H9 (cell line): ENCODE data around the gene CCDC70. TPM values are rescaled to one million over a fixed set of nuclear protein-coding genes. Genes with fewer than 3 reads are reported as not detected.

ENCODE experiments used
- DNase-seq: peaks from one replicate; pipeline ENCODE4 v3.0.0-alpha.2; 2017
- H2AFZ ChIP-seq: one replicate; pipeline ENCODE4 v1.6.1; 2013; ENCODE audit warnings: mild to moderate bottlenecking, low read length, control low read depth, moderate library complexity
- H2AK5ac ChIP-seq: 2 replicates; pipeline ENCODE4 v1.6.1; 2013; ENCODE audit warnings: low read length, control low read depth, mixed read lengths; ENCODE audit not compliant: insufficient read length
- H2BK120ac ChIP-seq: one replicate; pipeline ENCODE4 v1.6.1; 2013; ENCODE audit warnings: low read depth, mild to moderate bottlenecking, low read length, control low read depth, inconsistent platforms; ENCODE audit not compliant: poor library complexity, severe bottlenecking
- H2BK12ac ChIP-seq: 2 replicates; pipeline ENCODE4 v1.6.1; 2013; ENCODE audit warnings: low read length, control low read depth, mixed read lengths, low read depth; ENCODE audit not compliant: insufficient read length
- H2BK15ac ChIP-seq: 2 replicates; pipeline ENCODE4 v1.6.1; 2013; ENCODE audit warnings: low read depth, low read length, control low read depth
- H2BK20ac ChIP-seq: one replicate; pipeline ENCODE4 v1.6.1; 2013; ENCODE audit warnings: low read depth, mild to moderate bottlenecking, low read length, control low read depth, inconsistent platforms; ENCODE audit not compliant: poor library complexity, severe bottlenecking
- H2BK5ac ChIP-seq: 2 replicates; pipeline ENCODE4 v1.6.1; 2013; ENCODE audit warnings: low read length, control low read depth, mixed read lengths; ENCODE audit not compliant: insufficient read length
- H3K14ac ChIP-seq: 2 replicates; pipeline ENCODE4 v1.6.1; 2013; ENCODE audit warnings: low read length, control low read depth; ENCODE audit not compliant: insufficient read depth
- H3K18ac ChIP-seq: 2 replicates; pipeline ENCODE4 v1.6.1; 2013; ENCODE audit warnings: low read depth, mild to moderate bottlenecking, mixed read lengths, low read length, control low read depth; ENCODE audit not compliant: insufficient read length
- H3K23ac ChIP-seq: 2 replicates; pipeline ENCODE4 v1.6.1; 2013; ENCODE audit warnings: low read length, control low read depth, mixed read lengths, low read depth; ENCODE audit not compliant: insufficient read length
- H3K23me2 ChIP-seq: 2 replicates; pipeline ENCODE4 v1.6.1; 2013; ENCODE audit warnings: low read depth, mild to moderate bottlenecking, mixed read lengths, low read length, control low read depth; ENCODE audit not compliant: insufficient read length, poor library complexity, severe bottlenecking
- H3K27ac ChIP-seq: 2 replicates; pipeline ENCODE4 v1.5.1; 2013; ENCODE audit warnings: low read length, control low read depth, mixed read lengths, low read depth; ENCODE audit not compliant: insufficient read length
- H3K27me3 ChIP-seq: 2 replicates; pipeline ENCODE4 v1.6.1; 2013; ENCODE audit warnings: low read length, control low read depth, inconsistent platforms; ENCODE audit not compliant: insufficient read depth
- H3K4ac ChIP-seq: 2 replicates; pipeline ENCODE4 v1.6.1; 2013; ENCODE audit warnings: low read depth, mild to moderate bottlenecking, control low read depth, inconsistent platforms, low read length, moderate library complexity
- H3K4me1 ChIP-seq: 2 replicates; pipeline ENCODE4 v1.6.1; 2013; ENCODE audit warnings: low read length, control low read depth, inconsistent platforms; ENCODE audit not compliant: insufficient read depth
- H3K4me2 ChIP-seq: 2 replicates; pipeline ENCODE4 v1.6.1; 2013; ENCODE audit warnings: low read length, control low read depth, mixed read lengths; ENCODE audit not compliant: insufficient read length, insufficient read depth
- H3K56ac ChIP-seq: 2 replicates; pipeline ENCODE4 v1.6.1; 2013; ENCODE audit warnings: low read depth, mild to moderate bottlenecking, mixed read lengths, low read length, control low read depth; ENCODE audit not compliant: insufficient read length
- H3K79me1 ChIP-seq: 2 replicates; pipeline ENCODE4 v1.6.1; 2013; ENCODE audit warnings: low read depth, mild to moderate bottlenecking, moderate library complexity, low read length, control low read depth, inconsistent platforms; ENCODE audit not compliant: insufficient read depth, poor library complexity, severe bottlenecking
- H3K79me2 ChIP-seq: 2 replicates; pipeline ENCODE4 v1.6.1; 2013; ENCODE audit warnings: low read length, control low read depth, inconsistent platforms; ENCODE audit not compliant: insufficient read depth
- H3K9ac ChIP-seq: 2 replicates; pipeline ENCODE4 v1.6.1; 2013; ENCODE audit warnings: low read length, control low read depth, mixed read lengths; ENCODE audit not compliant: insufficient read length; ENCODE audit errors: extremely low read depth
- H3K9me3 ChIP-seq: one replicate; pipeline ENCODE4 v1.6.1; 2013; ENCODE audit warnings: low read depth, low read length, inconsistent platforms; ENCODE audit not compliant: control insufficient read depth
- H3T11ph ChIP-seq: one replicate; pipeline ENCODE4 v1.6.1; 2013; ENCODE audit warnings: mild to moderate bottlenecking, low read length, control low read depth, inconsistent platforms
- H4K20me1 ChIP-seq: one replicate; pipeline ENCODE4 v1.6.1; 2013; ENCODE audit not compliant: control insufficient read depth, insufficient read length, insufficient read depth
- H4K5ac ChIP-seq: 2 replicates; pipeline ENCODE4 v1.6.1; 2013; ENCODE audit warnings: low read depth, mild to moderate bottlenecking, mixed read lengths, low read length, control low read depth; ENCODE audit not compliant: insufficient read length
- H4K8ac ChIP-seq: replicated peaks from 2 replicates; pipeline ENCODE4 v1.6.1; 2013; ENCODE audit warnings: low read length, control low read depth, mixed read lengths, low read depth; ENCODE audit not compliant: insufficient read length
- H4K91ac ChIP-seq: 2 replicates; pipeline ENCODE4 v1.6.1; 2013; ENCODE audit warnings: low read depth, mild to moderate bottlenecking, moderate library complexity, mixed read lengths, low read length, control low read depth; ENCODE audit not compliant: insufficient read length
- H3K27ac Mint-ChIP-seq, 3 experiments: 2 replicates in 2 of 3; 3 replicates in 1 of 3; pipeline ENCODE4 v1.8.0; 2020 to 2021; ENCODE audit warnings: mixed read lengths in 3 of 3, mild to moderate bottlenecking in 1 of 3, moderate library complexity in 1 of 3
- H3K27me3 Mint-ChIP-seq: 2 replicates; pipeline ENCODE4 v1.8.0; 2021; ENCODE audit warnings: low read depth, mild to moderate bottlenecking, moderate library complexity, mixed read lengths
- H3K36me3 Mint-ChIP-seq, 3 experiments: 2 replicates in 2 of 3; 3 replicates in 1 of 3; pipeline ENCODE4 v1.8.0; 2020 to 2021; ENCODE audit warnings: low read depth in 3 of 3, mixed read lengths in 3 of 3; ENCODE audit not compliant: insufficient read depth in 1 of 3
- H3K4me1 Mint-ChIP-seq, 2 experiments: 2 replicates each; pipeline ENCODE4 v1.8.0; 2020; ENCODE audit warnings: mixed read lengths in 2 of 2
- H3K4me3 Mint-ChIP-seq, 2 experiments: 2 replicates in 1 of 2; 3 replicates in 1 of 2; pipeline ENCODE4 v1.8.0; 2020 to 2021; ENCODE audit warnings: mild to moderate bottlenecking in 2 of 2, mixed read lengths in 2 of 2, moderate library complexity in 1 of 2
- H3K9me3 Mint-ChIP-seq, 2 experiments: 2 replicates in 1 of 2; 3 replicates in 1 of 2; pipeline ENCODE4 v1.8.0; 2020; ENCODE audit warnings: mild to moderate bottlenecking in 2 of 2, mixed read lengths in 2 of 2, moderate library complexity in 1 of 2
- CTCF ChIP-seq: fragments of 200-600 bp; sonication (generic); conservative IDR thresholded peaks from 3 replicates; pipeline ENCODE4 v1.8.0; 2021; ENCODE audit warnings: antibody characterized with exemption, mild to moderate bottlenecking
- WGBS: extraction: QIAGEN DNeasy Blood & Tissue Kit; methylation state at CpG from one replicate; pipeline ENCODE4 v1.1.7; 2013; ENCODE audit warnings: missing lambda C conversion rate, low lambda C conversion rate, mixed read lengths; ENCODE audit not compliant: insufficient read length; ENCODE audit errors: extremely low coverage; 5-methylcytosine and 5-hydroxymethylcytosine counted together
- total RNA-seq: library from RNA; stranded (reverse); gene quantifications from 2 replicates; pipeline ENCODE4 v1.2.1, GENCODE V29; 2021

Gene CCDC70
- total RNA-seq, 1 experiment from 2014 or later = not detected

- Histone ChIP-seq H3K9ac (no peak overlapping the region), H3K79me1 (no peaks in the 10 kb centered on the region), H3T11ph (no peak overlapping the region), H2BK12ac (no peak overlapping the region), H3K9me3 (no peaks in the 10 kb centered on the region), H3K27me3 (no peaks in the 10 kb centered on the region), H3K4me1 (no peaks in the 10 kb centered on the region), H2BK15ac (no peak overlapping the region), H3K23me2 (no peaks in the 10 kb centered on the region), H2BK120ac (no peak overlapping the region), H2BK5ac (no peak overlapping the region), H3K18ac (no peak overlapping the region), H3K27ac (no peak overlapping the region), H3K56ac (no peak overlapping the region), H4K5ac (no peak overlapping the region), H4K20me1 (no peaks in the 10 kb centered on the region), H4K91ac (no peak overlapping the region), H3K4me2 (no peak overlapping the region), H4K8ac (no peak overlapping the region), H2BK20ac (no peak overlapping the region), H2AK5ac (no peak overlapping the region), H3K23ac (no peak overlapping the region), H3K4ac (no peak overlapping the region), H3K14ac (no peak overlapping the region), H3K79me2 (no peaks in the 10 kb centered on the region), H2AFZ (no peak overlapping the region)
- peaks cover 9 to 12% of the 10 kb centered on the region in 2 experiments for H3K4me1 Mint-ChIP-seq
- H3K9me3 Mint-ChIP-seq = no peaks in the 10 kb centered on the region
- H3K36me3 Mint-ChIP-seq = no peaks in the 10 kb centered on the region
- no peak overlapping the region for H3K4me3 Mint-ChIP-seq
- DNase-seq = peak; percentile 7
- H3K27ac Mint-ChIP-seq = no peak overlapping the region
- no peaks in the 10 kb centered on the region; the same call in 1 of the 2 replicates for H3K27me3 Mint-ChIP-seq
- no CpG with 5 or more reads among the region's 10 CpGs for WGBS
- no peak for TF ChIP-seq CTCF
Measured at GRCh38 chr13:51833980-51834379, 27.8 kb upstream of the CCDC70 start.
